Thymus (tissue), 11 donors: ENCODE data around the gene CTNND2. TPM values are rescaled to one million over a fixed set of nuclear protein-coding genes. Genes with fewer than 3 reads are reported as not detected.

Experiments
- DNase-seq, 9 donors: peaks; one replicate each; pipeline ENCODE4 v3.0.0-alpha.2; 2013; ENCODE audit warnings: low spot score in 9 of 9, low read depth in 6 of 9, missing footprints in 1 of 9
- H3K27ac ChIP-seq, 2 donors: one replicate each; pipeline ENCODE4 v1.5.1; 2013; ENCODE audit warnings: control low read depth in 1 of 2, low read depth in 1 of 2, low read length in 1 of 2, mild to moderate bottlenecking in 1 of 2, moderate library complexity in 1 of 2
- H3K27me3 ChIP-seq, 2 donors: one replicate each; pipeline ENCODE4 v1.5.1; 2013; ENCODE audit warnings: low read length in 1 of 2; ENCODE audit not compliant: control insufficient read depth in 2 of 2, insufficient read depth in 1 of 2
- H3K36me3 ChIP-seq, 2 donors: one replicate each; pipeline ENCODE4 v1.5.1; 2013; ENCODE audit warnings: low read length in 1 of 2, mild to moderate bottlenecking in 1 of 2, moderate library complexity in 1 of 2; ENCODE audit not compliant: control insufficient read depth in 2 of 2, insufficient read depth in 2 of 2
- H3K4me1 ChIP-seq, 2 donors: one replicate each; pipeline ENCODE4 v1.5.1; 2013; ENCODE audit warnings: low read length in 2 of 2; ENCODE audit not compliant: control insufficient read depth in 2 of 2, insufficient read depth in 2 of 2
- H3K4me3 ChIP-seq, 2 donors: one replicate each; pipeline ENCODE4 v1.5.1; 2013; ENCODE audit warnings: low read length in 2 of 2, control low read depth in 1 of 2, mild to moderate bottlenecking in 1 of 2
- H3K9me3 ChIP-seq, 2 donors: one replicate each; pipeline ENCODE4 v1.5.1; 2013; ENCODE audit warnings: low read length in 1 of 2, mild to moderate bottlenecking in 1 of 2; ENCODE audit not compliant: control insufficient read depth in 2 of 2, insufficient read depth in 1 of 2
- WGBS: extraction: QIAGEN DNeasy Blood & Tissue Kit; methylation state at CpG from one replicate; pipeline ENCODE4 v1.1.7; 2013; 5-methylcytosine and 5-hydroxymethylcytosine counted together
- polyA plus RNA-seq: library from polyadenylated mRNA; stranded (reverse); fragments of 200-250 nt; gene quantifications from one replicate; pipeline ENCODE4 v1.2.3, GENCODE V29; 2013
- total RNA-seq: library from RNA; stranded (reverse); fragments of 120-200 nt; gene quantifications from one replicate; pipeline ENCODE4 v1.2.4, GENCODE V29; 2013
- donor health status: healthy.

CTNND2 gene
- total and polyA plus RNA-seq, 2 donors: 0.41 to 0.42 TPM

DNA sequence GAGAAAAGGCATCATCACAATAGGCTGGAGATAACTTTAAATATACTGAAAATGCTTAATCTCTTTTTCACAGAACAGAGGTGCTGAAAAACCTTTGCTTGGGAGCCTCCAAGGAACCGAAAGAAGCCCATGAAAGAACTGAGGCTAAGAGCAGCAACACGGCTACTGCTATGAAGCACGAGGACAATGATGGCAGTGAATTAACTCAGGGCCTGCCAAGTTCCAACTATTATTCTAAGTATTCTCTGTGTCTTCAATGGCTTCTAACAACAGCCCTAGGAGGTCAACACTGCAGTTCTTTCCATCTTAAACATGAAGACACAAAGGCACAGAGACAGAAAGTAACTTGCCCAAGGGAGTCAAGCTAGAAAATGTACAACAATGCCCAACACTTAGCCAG, 850.2 kb downstream of the CTNND2 start:
- Histone ChIP-seq H3K27me3 (no peaks in the 10 kb centered on the region), H3K27ac (no peak overlapping the region), H3K36me3 (no peaks in the 10 kb centered on the region), H3K4me1 (no peaks in the 10 kb centered on the region), H3K4me3 (no peak overlapping the region), H3K9me3 (no peaks in the 10 kb centered on the region)
- 89% methylated on average over 3 of the region's 3 CpGs for WGBS
- no peak for DNase-seq

DNA sequence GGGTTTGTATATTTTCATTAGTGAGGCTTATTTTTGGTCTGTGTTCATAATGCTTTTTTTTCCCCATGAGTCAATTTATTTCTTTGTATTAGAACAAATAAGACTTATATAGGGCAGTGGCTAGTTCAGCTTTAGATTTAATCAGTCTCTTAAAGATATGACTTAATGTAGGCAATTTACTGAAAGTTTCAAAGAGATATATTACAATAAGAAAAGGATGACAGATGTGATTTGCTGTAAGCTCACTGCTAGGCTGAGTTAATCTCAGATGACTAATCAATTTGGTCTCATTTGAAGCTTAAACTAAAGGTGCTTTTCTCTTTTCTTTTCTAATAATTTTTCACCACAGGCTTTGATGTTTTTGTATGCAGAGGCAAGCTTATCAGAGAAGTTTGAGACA, 851.4 kb downstream of the CTNND2 start:
- no peak for DNase-seq

DNA sequence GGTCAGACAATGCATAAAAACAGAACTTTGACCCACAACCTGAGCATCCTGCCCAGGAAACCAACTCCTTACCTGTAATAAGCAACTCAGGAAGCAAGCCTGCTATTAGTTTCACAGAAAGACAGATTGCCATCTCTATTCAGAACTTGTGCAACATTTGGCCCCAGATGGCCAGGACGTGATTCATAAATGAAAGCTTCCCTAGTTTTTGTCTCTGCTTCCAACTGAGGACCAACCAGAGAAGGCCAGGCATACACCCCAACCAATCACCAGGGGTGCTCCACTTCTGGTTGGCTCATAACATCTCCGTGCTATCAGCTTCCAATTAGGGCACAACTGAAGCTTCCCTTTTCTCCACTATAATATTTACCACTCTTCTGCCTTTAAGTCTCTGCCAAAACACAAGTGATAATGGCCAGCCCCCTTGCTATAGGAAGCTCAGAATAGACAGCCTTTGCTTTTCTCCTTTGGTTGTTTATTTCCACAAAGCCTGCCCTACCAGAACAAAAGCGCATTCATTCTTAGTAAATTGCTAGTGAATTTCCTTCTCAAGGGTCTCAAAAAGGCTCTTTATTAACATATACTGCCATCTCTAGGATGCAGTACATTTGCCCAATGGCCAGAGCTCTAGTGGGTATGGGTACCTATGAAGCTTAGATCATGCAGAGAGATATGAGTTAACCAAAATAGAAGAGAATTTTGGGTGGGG, 853.5 kb downstream of the CTNND2 start:
- WGBS: 89% methylated on average over 3 of the region's 3 CpGs
- H3K27me3 ChIP-seq: no peaks in the 10 kb centered on the region
- no peaks in the 10 kb centered on the region for H3K4me1 ChIP-seq
- H3K9me3 ChIP-seq: no peaks in the 10 kb centered on the region
- H3K27ac ChIP-seq: no peak overlapping the region
- no peak for DNase-seq
- no peak overlapping the region for H3K4me3 ChIP-seq
- H3K36me3 ChIP-seq: no peaks in the 10 kb centered on the region

More for the DNA sequence above, 851.4 kb downstream of the CTNND2 start:
- no peak overlapping the region for H3K27ac ChIP-seq
- no peaks in the 10 kb centered on the region for H3K36me3 ChIP-seq
- H3K4me3 ChIP-seq: no peak overlapping the region
- H3K4me1 ChIP-seq: no peaks in the 10 kb centered on the region
- no peaks in the 10 kb centered on the region for H3K9me3 ChIP-seq
- no peaks in the 10 kb centered on the region for H3K27me3 ChIP-seq

DNA sequence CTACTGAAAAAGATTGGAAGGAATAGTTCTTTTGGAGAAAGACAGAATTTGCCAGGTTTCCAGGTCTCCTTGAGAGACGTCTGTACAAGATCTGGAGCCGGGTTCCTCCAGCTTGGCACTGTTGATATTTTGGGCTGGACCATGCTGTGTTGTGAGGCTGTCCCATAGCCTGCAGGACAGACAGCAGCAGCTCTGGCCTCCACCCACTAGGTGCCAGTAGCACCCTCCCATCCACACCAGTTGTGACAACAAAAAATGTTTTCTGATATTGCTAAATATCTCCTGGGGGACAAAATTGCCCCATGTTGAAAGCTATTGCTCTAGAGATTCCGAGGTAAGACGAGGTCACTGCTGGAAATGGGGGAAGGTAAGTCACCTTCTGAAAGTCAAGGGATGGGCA, 855.5 kb downstream of the CTNND2 start:
- Histone ChIP-seq H3K9me3 (no peaks in the 10 kb centered on the region), H3K4me1 (no peaks in the 10 kb centered on the region), H3K36me3 (no peaks in the 10 kb centered on the region), H3K4me3 (no peak overlapping the region), H3K27ac (no peak overlapping the region), H3K27me3 (no peaks in the 10 kb centered on the region)
- no peak for DNase-seq
- WGBS: 94% methylated on average over 4 of the region's 4 CpGs

DNA sequence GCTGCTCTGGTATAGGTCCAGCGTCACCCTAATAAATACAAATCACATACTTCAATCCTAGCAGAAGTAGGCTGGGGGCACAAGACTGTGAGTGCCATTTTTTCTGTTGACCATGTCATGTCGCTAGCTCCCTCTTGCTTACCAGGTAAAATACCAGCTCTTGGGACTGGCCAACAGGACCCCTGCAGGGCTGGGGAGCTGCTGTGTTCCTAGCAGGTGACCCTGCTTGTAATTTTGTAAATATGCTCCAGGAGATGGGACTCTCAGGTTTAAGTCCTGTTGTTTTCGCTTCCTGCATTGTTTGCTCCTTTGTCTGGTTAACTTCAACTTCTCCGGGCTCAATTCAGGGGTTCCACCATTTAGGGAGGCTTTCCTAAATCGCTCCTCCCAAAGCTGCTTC, 856.6 kb downstream of the CTNND2 start:
- 98% methylated on average over 5 of the region's 5 CpGs for WGBS
- no peak for DNase-seq
- Histone ChIP-seq H3K27me3 (no peaks in the 10 kb centered on the region), H3K27ac (no peak overlapping the region), H3K36me3 (no peaks in the 10 kb centered on the region), H3K4me1 (no peaks in the 10 kb centered on the region), H3K4me3 (no peak overlapping the region), H3K9me3 (no peaks in the 10 kb centered on the region)

DNA sequence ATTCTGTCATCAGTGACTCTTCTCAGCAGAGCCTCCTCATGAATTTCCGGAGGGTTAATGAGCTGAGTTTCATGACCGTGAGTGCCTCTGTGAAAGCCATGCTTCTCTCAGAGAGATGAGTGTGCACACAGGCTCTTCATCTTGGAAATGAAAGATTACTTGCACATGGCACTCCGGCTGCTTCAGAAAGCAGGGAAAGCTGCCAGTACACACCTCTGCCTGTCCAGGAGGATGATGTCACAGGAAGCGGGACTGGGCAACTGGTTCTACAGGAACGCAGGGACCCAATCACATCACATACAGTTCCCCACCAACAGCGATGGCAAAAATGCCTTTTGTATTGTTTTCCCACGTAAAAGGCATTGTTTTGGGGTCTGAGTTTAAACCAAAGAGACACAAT, 857.2 kb downstream of the CTNND2 start:
- Histone ChIP-seq H3K27ac (no peak overlapping the region), H3K9me3 (no peaks in the 10 kb centered on the region), H3K4me3 (no peak overlapping the region), H3K27me3 (no peaks in the 10 kb centered on the region), H3K36me3 (no peaks in the 10 kb centered on the region), H3K4me1 (no peaks in the 10 kb centered on the region)
- 94% methylated on average over 7 of the region's 7 CpGs for WGBS
- no peak for DNase-seq

DNA sequence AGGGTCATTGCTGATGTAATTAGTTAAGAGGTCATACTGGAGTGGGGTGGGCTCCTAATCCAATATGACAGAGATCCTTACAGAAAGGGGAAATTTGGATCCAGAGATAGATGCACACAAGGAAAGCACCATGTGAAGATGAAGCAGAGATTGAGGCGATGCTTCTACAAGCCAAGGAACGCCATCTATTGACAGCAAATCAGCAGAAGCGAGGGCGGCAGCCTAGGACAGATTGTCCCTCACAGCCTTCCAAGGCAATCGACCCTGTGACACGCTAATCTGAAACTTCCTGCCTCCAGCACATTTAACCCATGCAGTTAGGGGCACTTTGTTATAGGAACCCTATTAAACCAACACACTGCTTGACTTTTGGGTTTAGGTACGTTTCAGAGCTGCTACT, 858.1 kb downstream of the CTNND2 start:
- DNase-seq: no peak
- H3K27me3 ChIP-seq: no peaks in the 10 kb centered on the region
- H3K9me3 ChIP-seq: no peaks in the 10 kb centered on the region
- no peaks in the 10 kb centered on the region for H3K4me1 ChIP-seq
- 70% methylated on average over 7 of the region's 7 CpGs for WGBS
- H3K27ac ChIP-seq: no peak overlapping the region
- no peaks in the 10 kb centered on the region for H3K36me3 ChIP-seq
- H3K4me3 ChIP-seq: no peak overlapping the region

DNA sequence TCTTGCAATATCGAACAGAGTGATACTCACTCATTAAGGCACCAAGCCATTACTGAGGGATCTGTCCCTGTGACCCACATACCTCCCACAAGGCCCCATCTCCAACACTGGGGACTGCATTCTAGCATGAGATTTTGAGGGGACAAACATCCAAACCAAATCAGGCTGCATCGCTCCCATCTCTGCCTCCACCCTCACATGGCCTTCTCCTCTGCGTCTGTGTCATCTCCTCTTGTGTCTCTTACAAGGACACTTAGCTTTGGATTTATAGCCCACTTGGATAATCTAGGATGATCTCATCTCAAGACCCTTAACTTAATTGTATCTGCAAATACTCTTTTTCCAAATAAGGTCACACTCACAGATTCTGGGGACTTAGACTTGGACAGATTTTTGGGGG, 858.8 kb downstream of the CTNND2 start:
- 96% methylated on average over 3 of the region's 3 CpGs for WGBS
- no peaks in the 10 kb centered on the region for H3K9me3 ChIP-seq
- no peaks in the 10 kb centered on the region for H3K36me3 ChIP-seq
- H3K4me1 ChIP-seq: no peaks in the 10 kb centered on the region
- H3K4me3 ChIP-seq: no peak overlapping the region
- no peak for DNase-seq
- no peak overlapping the region for H3K27ac ChIP-seq
- no peaks in the 10 kb centered on the region for H3K27me3 ChIP-seq

DNA sequence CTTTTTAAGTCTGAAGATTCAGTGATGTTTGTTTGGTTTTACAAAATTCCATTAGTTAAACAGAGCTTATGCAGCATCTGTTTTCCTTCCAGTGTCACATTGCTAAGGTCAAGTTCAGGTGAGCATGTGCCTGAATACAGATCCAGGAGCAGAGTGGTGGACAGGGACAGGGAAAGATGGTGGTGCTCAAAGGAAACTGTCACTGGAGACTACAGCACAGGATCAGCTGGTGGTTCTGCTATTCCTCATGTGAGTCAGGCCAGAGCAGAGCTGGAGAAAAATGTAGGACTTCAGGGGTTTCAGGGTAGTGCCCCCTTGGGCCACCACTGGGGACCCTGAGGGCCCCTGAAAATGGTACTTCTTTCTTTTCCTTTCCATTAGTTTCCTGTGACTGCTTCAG, 859.7 kb downstream of the CTNND2 start:
- no peak overlapping the region for H3K4me3 ChIP-seq
- no peaks in the 10 kb centered on the region for H3K27me3 ChIP-seq
- H3K27ac ChIP-seq: no peak overlapping the region
- no peaks in the 10 kb centered on the region for H3K4me1 ChIP-seq
- no peaks in the 10 kb centered on the region for H3K9me3 ChIP-seq
- no peaks in the 10 kb centered on the region for H3K36me3 ChIP-seq
- no peak for DNase-seq

DNA sequence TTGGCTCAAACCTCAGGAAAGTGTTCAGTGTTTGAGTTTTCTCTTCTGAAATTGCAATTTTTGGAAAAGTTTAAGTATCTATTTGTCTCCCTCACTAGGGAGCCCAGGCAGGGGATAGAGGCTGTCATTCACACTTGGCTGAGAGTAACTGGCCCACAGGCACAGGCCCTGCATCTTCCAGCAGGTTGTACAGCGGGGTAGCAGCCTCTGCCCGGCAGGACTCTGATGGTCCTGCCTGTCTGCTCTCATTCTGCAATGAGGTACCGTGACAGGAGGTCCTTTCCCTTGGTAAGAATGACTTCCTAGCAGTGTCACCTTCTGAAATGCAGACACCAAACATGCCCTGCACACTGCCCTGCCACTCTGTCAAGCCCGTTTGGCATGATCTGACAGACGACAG, 860.4 kb downstream of the CTNND2 start:
- H3K27me3 ChIP-seq: no peaks in the 10 kb centered on the region
- DNase-seq: no peak
- no peaks in the 10 kb centered on the region for H3K9me3 ChIP-seq
- no peaks in the 10 kb centered on the region for H3K4me1 ChIP-seq
- H3K4me3 ChIP-seq: no peak overlapping the region
- no peaks in the 10 kb centered on the region for H3K36me3 ChIP-seq
- no peak overlapping the region for H3K27ac ChIP-seq
- 93% methylated on average over 5 of the region's 5 CpGs for WGBS
